Measurements from ENCODE around the gene LANCL3. TPM values are rescaled to one million over a fixed set of nuclear protein-coding genes. Genes with fewer than 3 reads are reported as not detected.
"Not testable (repeated sequence)": the region's sequence is repeated elsewhere in the genome, so short reads cannot be mapped to it uniquely, and the experiment has no call there.

LANCL3 gene
- total and polyA plus RNA-seq, 3 donors from 2014 or later: 0.67 to 1.1 (median 1.0) TPM

DNA sequence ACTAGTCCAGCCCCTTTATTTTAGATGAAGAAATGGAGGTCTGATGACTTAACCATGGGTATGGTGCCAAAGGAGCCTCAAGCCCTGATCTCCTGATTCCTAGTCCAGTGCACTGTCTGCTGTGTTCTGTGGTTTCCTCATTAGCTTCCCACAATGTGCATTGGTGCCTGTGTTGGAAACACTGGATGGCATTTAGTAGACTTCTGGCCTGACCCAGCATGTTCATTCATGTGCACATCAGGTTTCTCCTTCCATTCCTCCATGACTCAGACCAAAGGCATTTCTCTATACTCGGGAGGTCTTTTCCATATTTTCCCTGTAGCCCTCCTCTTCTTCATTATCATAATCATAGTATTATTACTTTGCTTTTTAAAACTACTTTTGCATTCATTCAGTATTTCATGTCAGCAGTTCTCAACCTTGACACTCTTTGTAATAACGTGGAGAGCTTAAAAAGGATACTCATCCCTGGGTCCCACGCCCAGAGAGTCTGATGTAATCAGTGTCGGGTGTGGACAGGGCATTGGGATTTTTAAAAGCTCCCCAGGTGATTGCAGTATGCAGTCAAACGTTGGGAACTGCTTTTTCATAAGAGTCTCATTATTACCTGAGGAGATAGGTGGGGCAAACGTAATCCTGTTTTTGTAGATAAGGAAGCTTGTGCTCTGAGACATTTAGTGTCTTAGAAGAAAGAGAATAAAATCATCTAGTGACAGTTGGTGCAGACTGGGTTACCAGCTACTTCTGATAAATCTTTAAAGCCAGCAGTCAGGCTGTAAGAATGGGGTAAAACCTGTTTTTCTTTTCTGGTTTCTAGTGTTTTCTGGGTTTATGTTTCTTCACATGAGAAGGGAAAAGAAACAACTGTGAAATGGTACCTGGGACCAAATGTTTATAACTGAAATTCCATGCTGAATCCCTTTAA is 73.2 kb downstream of the LANCL3 start:
- intact Hi-C loops (cut with DNase I; ENCODE audit: low total_unique reads): no loop called here
- Histone ChIP-seq H3K27me3 (no peaks in the 10 kb centered on the region), H3K36me3 (ENCODE audit: low read depth, missing control alignments) (no peaks in the 10 kb centered on the region), H3K4me3 (no peak overlapping the region), H3K4me1 (no peaks in the 10 kb centered on the region), H3K9me3 (no peaks in the 10 kb centered on the region), H3K27ac (no peak overlapping the region)
- no peak for DNase-seq
- 61 to 73% methylated on average over 6 of the region's 6 CpGs for WGBS, 2 donors
- TF ChIP-seq CTCF (IDR thresholded peaks at IDR 0.05) (no peak), POLR2A (IDR thresholded peaks at IDR 0.05) (no peak)

- intact Hi-C loops (cut with DNase I; ENCODE audit: low total_unique reads): no loop called here
- no peaks in the 10 kb centered on the region for H3K27me3 ChIP-seq
These were observed 74.8 kb downstream of the LANCL3 start for GRCh38 chrX:37646254-37646653.

GRCh38 chrX:37650879-37651278 is 79.4 kb downstream of the LANCL3 start:
- WGBS, 2 donors: 93 to 96% methylated on average over 1 to 2 of the region's 2 CpGs
- intact Hi-C loops (cut with DNase I; ENCODE audit: low total_unique reads); H3K4me1 ChIP-seq; DNase-seq; H3K27ac ChIP-seq; H3K9me3 ChIP-seq; H3K36me3 ChIP-seq (ENCODE audit: low read depth, missing control alignments); H3K4me3 ChIP-seq; H3K27me3 ChIP-seq: not testable (repeated sequence)

More at GRCh38 chrX:37646254-37646653, 74.8 kb downstream of the LANCL3 start:
- TF ChIP-seq CTCF (IDR thresholded peaks at IDR 0.05) (no peak), POLR2A (IDR thresholded peaks at IDR 0.05) (no peak)
- H3K4me3 ChIP-seq: no peak overlapping the region
- no peak for DNase-seq
- H3K27ac ChIP-seq: no peak overlapping the region
- no peaks in the 10 kb centered on the region for H3K36me3 ChIP-seq (ENCODE audit: low read depth, missing control alignments)
- H3K4me1 ChIP-seq: no peaks in the 10 kb centered on the region
- no peaks in the 10 kb centered on the region for H3K9me3 ChIP-seq

GRCh38 chrX:37651921-37652452 is 80.5 kb downstream of the LANCL3 start:
- no peak overlapping the region for H3K27ac ChIP-seq
- no peak overlapping the region for H3K4me3 ChIP-seq
- no peaks in the 10 kb centered on the region for H3K36me3 ChIP-seq (ENCODE audit: low read depth, missing control alignments)
- H3K27me3 ChIP-seq: no peaks in the 10 kb centered on the region
- no peak for DNase-seq
- TF ChIP-seq CTCF (IDR thresholded peaks at IDR 0.05): no peak
- TF ChIP-seq POLR2A (IDR thresholded peaks at IDR 0.05): no peak
- intact Hi-C loops (cut with DNase I; ENCODE audit: low total_unique reads): no loop called here
- WGBS, 2 donors: 100% methylated on average over 1 of the region's 1 CpG
- H3K4me1 ChIP-seq: no peaks in the 10 kb centered on the region
- H3K9me3 ChIP-seq: no peaks in the 10 kb centered on the region

- WGBS, 2 donors: 62 to 63% methylated on average over 8 of the region's 8 CpGs
- Histone ChIP-seq H3K36me3 (ENCODE audit: low read depth, missing control alignments) (no peaks in the 10 kb centered on the region), H3K27me3 (no peaks in the 10 kb centered on the region), H3K27ac (no peak overlapping the region), H3K9me3 (no peaks in the 10 kb centered on the region), H3K4me3 (no peak overlapping the region), H3K4me1 (no peaks in the 10 kb centered on the region)
- TF ChIP-seq POLR2A (IDR thresholded peaks at IDR 0.05) (no peak), CTCF (IDR thresholded peaks at IDR 0.05) (no peak)
- intact Hi-C loops (cut with DNase I; ENCODE audit: low total_unique reads): no loop called here
- DNase-seq: no peak
These were observed 81.2 kb downstream of the LANCL3 start for GRCh38 chrX:37652589-37653231.
